B cell (primary cell): ENCODE measurements around the gene TMEM247. TPM values are rescaled to one million over a fixed set of nuclear protein-coding genes. Genes with fewer than 3 reads are reported as not detected.

ENCODE experiments used
- ATAC-seq: fragments of 200-7000 bp; cut with Tn5 transposase; one replicate; pipeline ENCODE4 v1.10.0; 2021; ENCODE audit warnings: low read depth, mild to moderate bottlenecking, moderate number of reproducible peaks, moderate library complexity
- CTCF ChIA-PET: fragments of 350-600 bp; sonication (Branson Sonifier 250); formaldehyde crosslinking; loops from one replicate; lab custom pipeline; 2021; ENCODE audit warnings: antibody characterized with exemption, inconsistent platforms; lab: Charles Lee
- POLR2A ChIA-PET: fragments of 350-600 bp; sonication (Branson Sonifier 250); formaldehyde crosslinking; loops from one replicate; lab custom pipeline; 2021; ENCODE audit warnings: antibody characterized with exemption; lab: Charles Lee
- DNase-seq: peaks from one replicate; pipeline ENCODE4 v3.0.0; 2013
- H2AFZ ChIP-seq: 2 replicates; pipeline ENCODE4 v1.6.1; 2012; ENCODE audit warnings: mild to moderate bottlenecking, low read depth, low read length; ENCODE audit not compliant: insufficient read depth, poor library complexity, severe bottlenecking
- H3K27ac ChIP-seq, 2 donors: 1 replicate in 1 of 2; 2 replicates in 1 of 2; pipeline ENCODE4 v1.5.1; 2012 to 2013; ENCODE audit warnings: low read length in 2 of 2, mild to moderate bottlenecking in 2 of 2, moderate library complexity in 1 of 2
- H3K27me3 ChIP-seq, 4 experiments: fragments of 200-600 bp in 1 of 4; sonication (generic) in 1 of 4; replicated peaks in 1 of 4; 1 replicate in 2 of 4; 2 replicates in 2 of 4; pipeline versions ENCODE4 v1.6.1 to v1.7.0; 2013 to 2016; ENCODE audit warnings: low read length in 3 of 4, mild to moderate bottlenecking in 2 of 4, mixed read lengths in 1 of 4, moderate library complexity in 1 of 4; ENCODE audit not compliant: insufficient read depth in 4 of 4, control insufficient read depth in 3 of 4; ENCODE audit errors: control extremely low read depth in 1 of 4
- H3K36me3 ChIP-seq, 2 experiments: replicated peaks in 1 of 2; 1 replicate in 1 of 2; 2 replicates in 1 of 2; pipeline versions ENCODE4 v1.6.1 to v1.7.1; 2013; ENCODE audit warnings: low read length in 1 of 2; ENCODE audit not compliant: insufficient read depth in 2 of 2, control insufficient read depth in 1 of 2; ENCODE audit errors: control extremely low read depth in 1 of 2, extremely low read depth in 1 of 2
- H3K4me1 ChIP-seq, 2 donors: fragments of 200-600 bp in 1 of 2; sonication (generic) in 1 of 2; 1 replicate in 1 of 2; 2 replicates in 1 of 2; pipeline versions ENCODE4 v1.5.1 to v1.6.1; 2013 to 2017; ENCODE audit warnings: low read length in 2 of 2; ENCODE audit not compliant: control insufficient read depth in 2 of 2, insufficient read depth in 2 of 2
- H3K4me2 ChIP-seq: replicated peaks from 2 replicates; pipeline ENCODE3; 2012; ENCODE audit warnings: mild to moderate bottlenecking, low read depth, low read length; ENCODE audit not compliant: poor library complexity, severe bottlenecking
- H3K4me3 ChIP-seq, 5 experiments: fragments of 200-600 bp in 1 of 5; sonication (generic) in 1 of 5; 1 replicate in 3 of 5; 2 replicates in 2 of 5; pipeline versions ENCODE4 v1.5.1 to v1.7.0; 2011 to 2016; ENCODE audit warnings: low read length in 4 of 5, mild to moderate bottlenecking in 4 of 5, low read depth in 2 of 5, control low read depth in 1 of 5, moderate library complexity in 1 of 5; ENCODE audit not compliant: insufficient read depth in 1 of 5; ENCODE audit errors: control extremely low read depth in 1 of 5, extremely low read depth in 1 of 5
- H3K79me2 ChIP-seq: fragments of 200-600 bp; sonication (generic); one replicate; pipeline ENCODE4 v1.6.0; 2016; ENCODE audit warnings: low read length; ENCODE audit not compliant: control insufficient read depth, insufficient read depth
- H3K9ac ChIP-seq: fragments of 200-600 bp; sonication (generic); 2 replicates; pipeline ENCODE4 v1.6.1; 2017; ENCODE audit warnings: mild to moderate bottlenecking, low read length, moderate library complexity
- H3K9me3 ChIP-seq, 3 donors: one replicate each; pipeline versions ENCODE4 v1.6.1 to v1.7.1; 2013; ENCODE audit warnings: low read length in 2 of 3; ENCODE audit not compliant: control insufficient read depth in 2 of 3, insufficient read depth in 1 of 3; ENCODE audit errors: control extremely low read depth in 1 of 3
- H4K20me1 ChIP-seq: 2 replicates; pipeline ENCODE4 v1.6.0; 2012; ENCODE audit warnings: mild to moderate bottlenecking, low read length; ENCODE audit not compliant: insufficient read depth, control insufficient read depth, poor library complexity, severe bottlenecking
- H3K27ac Mint-ChIP-seq: one replicate; pipeline ENCODE4 v1.8.0; 2021; ENCODE audit warnings: mixed read lengths
- H3K27me3 Mint-ChIP-seq: one replicate; pipeline ENCODE4 v1.8.0; 2021; ENCODE audit warnings: mixed read lengths
- H3K4me1 Mint-ChIP-seq: one replicate; pipeline ENCODE4 v1.8.0; 2021; ENCODE audit warnings: mixed read lengths
- H3K4me3 Mint-ChIP-seq: one replicate; pipeline ENCODE4 v1.8.0; 2021; ENCODE audit warnings: mixed read lengths
- H3K9me3 Mint-ChIP-seq: one replicate; pipeline ENCODE4 v1.8.0; 2022; ENCODE audit warnings: mixed read lengths; ENCODE audit not compliant: insufficient read depth
- CTCF ChIP-seq: fragments of 200-600 bp; IDR thresholded peaks from one replicate; pipeline ENCODE4 v1.8.0; 2022; ENCODE audit warnings: antibody characterized with exemption, mild to moderate bottlenecking
- EZH2 ChIP-seq: IDR thresholded peaks from 2 replicates; pipeline ENCODE4 v1.6.1; 2012; ENCODE audit warnings: borderline replicate concordance, low read depth, mild to moderate bottlenecking, moderate library complexity, low read length; ENCODE audit not compliant: insufficient read depth, poor library complexity, severe bottlenecking
- WGBS: methylation state at CpG from one replicate; pipeline ENCODE4 v1.1.5; 2013; ENCODE audit warnings: missing lambda C conversion rate; ENCODE audit not compliant: insufficient coverage; 5-methylcytosine and 5-hydroxymethylcytosine counted together
- intact Hi-C: fragments of 100-400 bp; cut with micrococcal nuclease; formaldehyde crosslinking; loops from one replicate; pipeline ENCODE4 v1.10.0; 2022
- polyA plus RNA-seq: library from polyadenylated mRNA; depleted of rRNA; stranded (reverse); fragments of >200 nt; gene quantifications from 2 replicates; pipeline ENCODE4 v1.2.3, GENCODE V29; 2012
- total RNA-seq, 2 donors: library from RNA; stranded (reverse); fragments of 120-200 nt in 1 of 2; gene quantifications; 1 replicate in 1 of 2; 2 replicates in 1 of 2; pipeline versions ENCODE4 v1.2.3 to v1.2.4, GENCODE V29; 2013 to 2022

The TMEM247 gene
- total and polyA plus RNA-seq, 2 donors (not counting 1 experiment from before 2014, with no cell fraction given): not detected

GRCh38 chr2:46439582-46439981 lies 39.8 kb upstream of the TMEM247 start:
- H4K20me1 ChIP-seq: no peaks in the 10 kb centered on the region
- ChIA-PET CTCF (interaction anchor here (1.0 kb wide), 1 partner anchor 135 kb away, joined by 3 read pairs; no protein-coding TSS in a partner anchor), POLR2A (no interaction called here)
- H3K27me3 ChIP-seq: no peaks in the 10 kb centered on the region
- 27% methylated on average over 1 of the region's 2 CpGs for WGBS
- H3K36me3 ChIP-seq: no peaks in the 10 kb centered on the region
- H3K9ac ChIP-seq: no peak overlapping the region
- peaks cover 0 to 4% (median 0%) of the 10 kb centered on the region in 3 donors for H3K9me3 ChIP-seq
- no peak for DNase-seq
- no peak overlapping the region for H3K27ac ChIP-seq
- H3K4me2 ChIP-seq: no peak overlapping the region
- no peaks in the 10 kb centered on the region for H3K79me2 ChIP-seq
- no peaks in the 10 kb centered on the region for H3K4me1 ChIP-seq
- TF ChIP-seq CTCF: no peak
- TF ChIP-seq EZH2: no peak
- peaks cover 15% of the 10 kb centered on the region for H3K27me3 Mint-ChIP-seq
- no peak overlapping the region for H3K27ac Mint-ChIP-seq
- H3K4me1 Mint-ChIP-seq: no peaks in the 10 kb centered on the region
- no peak for ATAC-seq
- H3K9me3 Mint-ChIP-seq: peaks cover under 1% of the 10 kb centered on the region
- no peak overlapping the region for H3K4me3 ChIP-seq
- intact Hi-C loops: no loop called here
- H2AFZ ChIP-seq: no peak overlapping the region
- H3K4me3 Mint-ChIP-seq: no peak overlapping the region

GRCh38 chr2:46441838-46442712 lies 37.3 kb upstream of the TMEM247 start:
- intact Hi-C loops: no loop called here
- H3K4me1 ChIP-seq: no peaks in the 10 kb centered on the region
- 78% methylated on average over 3 of the region's 7 CpGs for WGBS
- H3K4me2 ChIP-seq: no peak overlapping the region
- H3K27ac ChIP-seq: no peak overlapping the region
- no peaks in the 10 kb centered on the region for H3K27me3 ChIP-seq
- no peak for DNase-seq
- H3K4me3 ChIP-seq: no peak overlapping the region
- ChIA-PET POLR2A (no interaction called here), CTCF (no interaction called here)
- H3K79me2 ChIP-seq: no peaks in the 10 kb centered on the region
- ATAC-seq: no peak
- no peak overlapping the region for H3K27ac Mint-ChIP-seq
- peaks cover 6% of the 10 kb centered on the region for H3K9me3 Mint-ChIP-seq
- H3K36me3 ChIP-seq: no peaks in the 10 kb centered on the region
- no peak overlapping the region for H2AFZ ChIP-seq
- no peak overlapping the region for H3K4me3 Mint-ChIP-seq
- H3K4me1 Mint-ChIP-seq: no peaks in the 10 kb centered on the region
- H3K27me3 Mint-ChIP-seq: peaks cover 14% of the 10 kb centered on the region
- no peak overlapping the region for H3K9ac ChIP-seq
- H4K20me1 ChIP-seq: no peaks in the 10 kb centered on the region
- TF ChIP-seq EZH2: no peak
- no peak for TF ChIP-seq CTCF
- peaks cover 5 to 8% (median 8%) of the 10 kb centered on the region in 3 donors for H3K9me3 ChIP-seq
